Nephron progenitor cell (in vitro differentiated cells): Measurements from ENCODE around the gene GOLIM4.

Experiments
- DNase-seq: peaks from one replicate; pipeline ENCODE4 v3.0.0; 2021
- H3K27ac Mint-ChIP-seq: 2 replicates; pipeline ENCODE4 v1.8.0; 2021; ENCODE audit warnings: mild to moderate bottlenecking, moderate library complexity, mixed read lengths
- H3K27me3 Mint-ChIP-seq: 2 replicates; pipeline ENCODE4 v1.8.0; 2021; ENCODE audit warnings: mild to moderate bottlenecking, low read depth, mixed read lengths; ENCODE audit not compliant: poor library complexity
- H3K36me3 Mint-ChIP-seq: 2 replicates; pipeline ENCODE4 v1.8.0; 2021; ENCODE audit warnings: low read depth, mixed read lengths
- H3K4me1 Mint-ChIP-seq: 2 replicates; pipeline ENCODE4 v1.8.0; 2021; ENCODE audit warnings: mixed read lengths
- H3K4me3 Mint-ChIP-seq: 2 replicates; pipeline ENCODE4 v1.8.0; 2021; ENCODE audit warnings: mild to moderate bottlenecking, moderate library complexity, mixed read lengths
- H3K9me3 Mint-ChIP-seq: 2 replicates; pipeline ENCODE4 v1.8.0; 2021; ENCODE audit warnings: mild to moderate bottlenecking, moderate library complexity, mixed read lengths
- TF ChIP-seq, protein P1 (sequence below): fragments of 200-600 bp; sonication (generic); IDR thresholded peaks from 2 replicates; pipeline ENCODE4 v1.5.0; 2021; ENCODE audit warnings: antibody characterized with exemption

Gene GOLIM4

DNA sequence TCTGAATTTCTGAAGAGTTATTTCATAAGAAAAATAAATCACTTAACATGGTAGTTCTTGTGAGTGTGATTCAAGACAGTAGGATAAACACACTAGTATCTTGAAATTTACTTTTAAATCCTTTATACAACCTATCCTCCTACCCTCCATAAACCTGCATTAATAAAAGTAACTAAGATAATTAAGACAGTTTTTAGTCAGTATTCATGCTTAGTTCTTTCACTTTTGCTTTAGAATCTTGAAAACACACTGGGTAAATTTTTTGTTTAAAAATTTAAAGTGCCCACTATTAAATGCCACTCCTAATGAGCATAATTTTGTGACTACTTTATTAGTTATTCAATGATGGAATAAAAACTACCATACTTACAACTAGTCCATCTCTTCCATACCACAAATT, 28.8 kb downstream of the GOLIM4 start:
- H3K27me3 Mint-ChIP-seq: peaks cover 3% of the 10 kb centered on the region
- no peak overlapping the region for H3K27ac Mint-ChIP-seq
- peaks cover 17% of the 10 kb centered on the region for H3K4me1 Mint-ChIP-seq
- H3K9me3 Mint-ChIP-seq: no peaks in the 10 kb centered on the region
- TF ChIP-seq, protein P1, sequence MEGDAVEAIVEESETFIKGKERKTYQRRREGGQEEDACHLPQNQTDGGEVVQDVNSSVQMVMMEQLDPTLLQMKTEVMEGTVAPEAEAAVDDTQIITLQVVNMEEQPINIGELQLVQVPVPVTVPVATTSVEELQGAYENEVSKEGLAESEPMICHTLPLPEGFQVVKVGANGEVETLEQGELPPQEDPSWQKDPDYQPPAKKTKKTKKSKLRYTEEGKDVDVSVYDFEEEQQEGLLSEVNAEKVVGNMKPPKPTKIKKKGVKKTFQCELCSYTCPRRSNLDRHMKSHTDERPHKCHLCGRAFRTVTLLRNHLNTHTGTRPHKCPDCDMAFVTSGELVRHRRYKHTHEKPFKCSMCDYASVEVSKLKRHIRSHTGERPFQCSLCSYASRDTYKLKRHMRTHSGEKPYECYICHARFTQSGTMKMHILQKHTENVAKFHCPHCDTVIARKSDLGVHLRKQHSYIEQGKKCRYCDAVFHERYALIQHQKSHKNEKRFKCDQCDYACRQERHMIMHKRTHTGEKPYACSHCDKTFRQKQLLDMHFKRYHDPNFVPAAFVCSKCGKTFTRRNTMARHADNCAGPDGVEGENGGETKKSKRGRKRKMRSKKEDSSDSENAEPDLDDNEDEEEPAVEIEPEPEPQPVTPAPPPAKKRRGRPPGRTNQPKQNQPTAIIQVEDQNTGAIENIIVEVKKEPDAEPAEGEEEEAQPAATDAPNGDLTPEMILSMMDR: no peak
- no peak overlapping the region for H3K4me3 Mint-ChIP-seq
- DNase-seq: no peak
- no peaks in the 10 kb centered on the region for H3K36me3 Mint-ChIP-seq

DNA sequence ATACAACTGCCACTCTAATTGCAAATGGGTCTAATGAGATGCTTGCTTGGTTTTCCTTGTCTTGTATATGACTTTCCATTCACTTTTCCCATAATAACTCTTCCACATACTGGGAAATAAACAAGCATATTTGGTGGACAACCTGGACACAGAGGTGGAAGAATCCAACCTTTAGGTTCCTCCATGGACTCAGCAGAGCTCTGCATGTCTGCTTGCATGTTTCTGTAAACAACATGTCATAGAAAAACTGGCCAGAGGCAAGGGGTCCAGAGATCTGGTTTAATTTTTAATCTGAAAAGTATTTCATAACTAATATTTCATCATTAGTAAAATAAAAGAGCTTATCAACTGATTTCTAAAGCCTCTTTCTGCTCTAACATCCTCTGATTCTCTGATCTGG, 30.2 kb downstream of the GOLIM4 start:
- Mint-ChIP-seq H3K9me3 (no peaks in the 10 kb centered on the region), H3K27ac (peak overlapping the region; percentile 22), H3K4me1 (peaks cover 6% of the 10 kb centered on the region), H3K27me3 (no peaks in the 10 kb centered on the region), H3K4me3 (no peak overlapping the region), H3K36me3 (peaks cover 4% of the 10 kb centered on the region)
- TF ChIP-seq, protein P1: no peak
- no peak for DNase-seq

DNA sequence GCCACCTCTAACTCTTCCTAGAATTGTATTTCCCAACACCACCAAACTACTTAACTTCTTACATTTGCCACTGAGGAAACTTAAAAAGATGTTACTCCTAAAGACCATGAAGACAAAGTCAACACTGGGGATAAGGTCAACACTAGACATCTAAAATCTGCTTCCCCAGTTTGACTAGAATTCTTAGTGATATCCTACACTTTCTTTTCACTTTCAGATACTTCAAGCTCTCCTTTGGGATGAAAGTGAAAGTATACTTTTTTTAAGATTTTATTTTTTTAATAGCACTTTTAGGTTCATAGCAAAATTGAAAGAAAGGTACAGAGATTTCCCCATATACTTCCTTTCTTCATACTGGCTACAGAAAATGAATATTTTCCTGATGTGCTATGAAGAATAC, 32.6 kb downstream of the GOLIM4 start:
- no peak for DNase-seq
- no peaks in the 10 kb centered on the region for H3K27me3 Mint-ChIP-seq
- TF ChIP-seq, protein P1: no peak
- peaks cover 6% of the 10 kb centered on the region for H3K4me1 Mint-ChIP-seq
- H3K4me3 Mint-ChIP-seq: no peak overlapping the region
- H3K27ac Mint-ChIP-seq: no peak overlapping the region
- H3K36me3 Mint-ChIP-seq: peaks cover 19% of the 10 kb centered on the region
- H3K9me3 Mint-ChIP-seq: peaks cover 3% of the 10 kb centered on the region

DNA sequence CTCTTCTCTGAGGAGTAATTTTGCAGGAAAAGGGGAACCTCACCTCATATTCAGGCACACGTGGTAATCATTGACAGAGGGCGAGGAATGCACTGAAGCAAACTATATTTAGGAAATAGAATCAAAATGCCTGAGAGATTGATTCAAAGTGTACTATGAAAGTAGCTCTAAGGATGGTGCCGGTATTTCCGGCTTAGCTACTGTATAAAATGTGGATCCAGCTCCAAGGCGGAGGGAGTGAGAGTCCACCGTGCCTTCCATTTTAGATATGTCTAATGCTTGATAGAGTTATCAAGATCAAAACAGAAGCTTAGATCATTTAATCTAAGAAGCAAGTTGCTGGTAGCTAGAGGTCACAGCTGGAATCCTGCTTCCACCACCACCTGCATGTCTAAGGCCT, 33.0 kb downstream of the GOLIM4 start:
- Mint-ChIP-seq H3K9me3 (peaks cover 6% of the 10 kb centered on the region), H3K27ac (no peak overlapping the region), H3K36me3 (peaks cover 22% of the 10 kb centered on the region), H3K27me3 (no peaks in the 10 kb centered on the region), H3K4me1 (peaks cover 6% of the 10 kb centered on the region), H3K4me3 (no peak overlapping the region)
- TF ChIP-seq, protein P1: no peak
- no peak for DNase-seq

DNA sequence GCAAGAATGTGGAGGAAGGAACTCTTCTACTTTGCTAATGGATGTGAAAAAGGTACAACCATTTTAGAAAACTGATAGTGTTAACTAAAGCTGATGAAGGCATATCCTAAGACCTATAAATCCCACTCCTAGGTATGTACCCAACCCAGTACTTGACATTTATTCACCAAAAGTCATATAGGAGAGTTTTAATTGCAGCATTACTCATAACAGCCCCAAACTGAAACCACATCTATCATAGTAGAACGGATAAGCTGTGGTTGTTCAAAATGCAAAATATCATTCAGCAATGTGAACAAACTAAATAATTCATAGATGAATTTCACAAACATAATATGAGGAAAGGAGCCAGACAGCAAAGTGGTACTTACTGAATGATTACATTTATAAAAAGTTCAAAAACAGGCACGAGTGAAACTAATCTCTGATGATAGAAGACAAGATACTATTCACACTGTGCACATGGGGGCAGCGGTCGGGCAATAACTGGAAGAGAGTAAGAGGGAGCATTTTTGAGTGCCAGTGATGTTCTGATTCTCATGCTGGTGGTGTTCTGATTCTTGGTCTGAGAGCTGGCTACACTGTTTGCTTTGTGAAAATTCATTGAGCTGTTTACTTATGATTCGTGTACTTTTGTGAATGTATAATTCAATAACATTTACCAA, 34.3 kb downstream of the GOLIM4 start:
- TF ChIP-seq, protein P1: no peak
- Mint-ChIP-seq H3K36me3 (peaks cover 34% of the 10 kb centered on the region), H3K27me3 (peaks cover 2% of the 10 kb centered on the region), H3K9me3 (peaks cover 18% of the 10 kb centered on the region), H3K27ac (no peak overlapping the region), H3K4me1 (peaks cover 6% of the 10 kb centered on the region), H3K4me3 (no peak overlapping the region)
- no peak for DNase-seq

DNA sequence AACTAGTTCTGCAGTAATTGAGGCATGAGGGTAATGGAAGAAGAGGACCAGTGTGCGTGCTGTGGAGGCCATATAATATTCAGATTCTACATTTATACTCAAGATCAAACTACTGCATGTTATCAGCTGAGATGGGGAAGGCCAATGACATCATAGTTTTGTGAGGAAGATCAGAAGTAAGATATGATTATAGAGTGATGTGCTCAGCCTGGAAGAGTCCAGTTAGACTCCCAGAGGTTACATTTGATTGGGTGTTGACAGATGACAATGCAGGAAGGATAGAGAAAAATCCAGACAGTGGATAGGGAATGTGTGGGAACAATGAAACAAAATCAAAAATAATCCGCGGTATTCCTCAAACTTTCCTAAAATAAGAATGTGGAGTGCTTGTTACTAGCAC, 35.4 kb downstream of the GOLIM4 start:
- peaks cover 6% of the 10 kb centered on the region for H3K4me1 Mint-ChIP-seq
- no peak overlapping the region for H3K27ac Mint-ChIP-seq
- H3K36me3 Mint-ChIP-seq: peaks cover 45% of the 10 kb centered on the region
- no peak overlapping the region for H3K4me3 Mint-ChIP-seq
- TF ChIP-seq, protein P1: no peak
- H3K9me3 Mint-ChIP-seq: peaks cover 29% of the 10 kb centered on the region
- no peak for DNase-seq
- peaks cover 2% of the 10 kb centered on the region for H3K27me3 Mint-ChIP-seq
